ENCODE results near the gene TM4SF18. TPM values are rescaled to one million over a fixed set of nuclear protein-coding genes. Genes with fewer than 3 reads are reported as not detected.

The TM4SF18 gene
- total RNA-seq, 2 donors from 2014 or later = not detected

- H3K27ac Mint-ChIP-seq = no peak overlapping the region
- H3K36me3 Mint-ChIP-seq (ENCODE audit: insufficient read depth in 2 of 2) = no peaks in the 10 kb centered on the region
- no peaks in the 10 kb centered on the region for H3K4me1 Mint-ChIP-seq (ENCODE audit: low read depth)
- DNase-seq (no peak), ATAC-seq (replicated peaks in 1 of 2) (no peak)
- H3K9me3 Mint-ChIP-seq = no peaks in the 10 kb centered on the region
- H3K27me3 Mint-ChIP-seq (ENCODE audit: low read depth) = peaks cover 7% of the 10 kb centered on the region
- H3K4me3 Mint-ChIP-seq = no peak overlapping the region
These were observed 2.0 kb downstream of the TM4SF18 start for GRCh38 chr3:149331396-149331795.

GRCh38 chr3:149330609-149331331 lies 2.7 kb downstream of the TM4SF18 start:
- Mint-ChIP-seq H3K4me1 (ENCODE audit: low read depth) (no peaks in the 10 kb centered on the region), H3K4me3 (no peak overlapping the region), H3K27me3 (ENCODE audit: low read depth) (peaks cover 7% of the 10 kb centered on the region), H3K36me3 (ENCODE audit: insufficient read depth in 2 of 2) (no peaks in the 10 kb centered on the region), H3K27ac (no peak overlapping the region), H3K9me3 (no peaks in the 10 kb centered on the region)
- DNase-seq (no peak), ATAC-seq (replicated peaks in 1 of 2) (no peak)

- DNase-seq (no peak), ATAC-seq (replicated peaks in 1 of 2) (no peak)
- Mint-ChIP-seq H3K4me1 (ENCODE audit: low read depth) (no peaks in the 10 kb centered on the region), H3K4me3 (no peak overlapping the region), H3K27me3 (ENCODE audit: low read depth) (peaks cover 7% of the 10 kb centered on the region), H3K9me3 (no peaks in the 10 kb centered on the region), H3K27ac (no peak overlapping the region), H3K36me3 (ENCODE audit: insufficient read depth in 2 of 2) (no peaks in the 10 kb centered on the region)
These were observed 6.3 kb downstream of the TM4SF18 start for GRCh38 chr3:149327156-149327555.

- H3K27ac Mint-ChIP-seq = no peak overlapping the region
- H3K9me3 Mint-ChIP-seq = no peaks in the 10 kb centered on the region
- no peak overlapping the region for H3K4me3 Mint-ChIP-seq
These were observed 7.9 kb downstream of the TM4SF18 start for GRCh38 chr3:149325581-149325980.

GRCh38 chr3:149324332-149324731 lies 9.1 kb downstream of the TM4SF18 start:
- Mint-ChIP-seq H3K36me3 (ENCODE audit: insufficient read depth in 2 of 2) (no peaks in the 10 kb centered on the region), H3K4me1 (ENCODE audit: low read depth) (no peaks in the 10 kb centered on the region), H3K4me3 (no peak overlapping the region), H3K9me3 (no peaks in the 10 kb centered on the region), H3K27ac (no peak overlapping the region), H3K27me3 (ENCODE audit: low read depth) (no peaks in the 10 kb centered on the region)
- no peak for DNase-seq
- ATAC-seq (replicated peaks in 1 of 2) = no peak

More at GRCh38 chr3:149325581-149325980, 7.9 kb downstream of the TM4SF18 start:
- Mint-ChIP-seq H3K27me3 (ENCODE audit: low read depth) (peaks cover 6% of the 10 kb centered on the region), H3K4me1 (ENCODE audit: low read depth) (no peaks in the 10 kb centered on the region), H3K36me3 (ENCODE audit: insufficient read depth in 2 of 2) (no peaks in the 10 kb centered on the region)
- no peak for DNase-seq
- ATAC-seq (replicated peaks in 1 of 2) = no peak

- Mint-ChIP-seq H3K27ac (no peak overlapping the region), H3K4me3 (no peak overlapping the region), H3K36me3 (ENCODE audit: insufficient read depth in 2 of 2) (no peaks in the 10 kb centered on the region), H3K27me3 (ENCODE audit: low read depth) (no peaks in the 10 kb centered on the region), H3K4me1 (ENCODE audit: low read depth) (no peaks in the 10 kb centered on the region), H3K9me3 (no peaks in the 10 kb centered on the region)
- ATAC-seq (replicated peaks in 1 of 2) (no peak), DNase-seq (no peak)
These were observed 11.8 kb downstream of the TM4SF18 start for GRCh38 chr3:149321640-149322039.

GRCh38 chr3:149321136-149321535 lies 12.3 kb downstream of the TM4SF18 start:
- Mint-ChIP-seq H3K27ac (no peak overlapping the region), H3K4me1 (ENCODE audit: low read depth) (no peaks in the 10 kb centered on the region), H3K36me3 (ENCODE audit: insufficient read depth in 2 of 2) (no peaks in the 10 kb centered on the region), H3K4me3 (no peak overlapping the region), H3K27me3 (ENCODE audit: low read depth) (no peaks in the 10 kb centered on the region), H3K9me3 (no peaks in the 10 kb centered on the region)
- ATAC-seq (replicated peaks in 1 of 2) (no peak), DNase-seq (no peak)

GRCh38 chr3:149319750-149320149 lies 13.7 kb downstream of the TM4SF18 start:
- Mint-ChIP-seq H3K36me3 (ENCODE audit: insufficient read depth in 2 of 2) (no peaks in the 10 kb centered on the region), H3K4me3 (no peak overlapping the region), H3K4me1 (ENCODE audit: low read depth) (no peaks in the 10 kb centered on the region), H3K27ac (no peak overlapping the region), H3K9me3 (no peaks in the 10 kb centered on the region), H3K27me3 (ENCODE audit: low read depth) (no peaks in the 10 kb centered on the region)
- ATAC-seq (replicated peaks in 1 of 2) = no peak
- no peak for DNase-seq

- no peak overlapping the region for H3K27ac Mint-ChIP-seq
- H3K4me3 Mint-ChIP-seq = no peak overlapping the region
- peaks cover 22% of the 10 kb centered on the region for H3K27me3 Mint-ChIP-seq (ENCODE audit: low read depth)
- no peaks in the 10 kb centered on the region for H3K36me3 Mint-ChIP-seq (ENCODE audit: insufficient read depth in 2 of 2)
- ATAC-seq (replicated peaks in 1 of 2) = no peak
- no peaks in the 10 kb centered on the region for H3K4me1 Mint-ChIP-seq (ENCODE audit: low read depth)
- no peak for DNase-seq
- no peaks in the 10 kb centered on the region for H3K9me3 Mint-ChIP-seq
These were observed 16.4 kb downstream of the TM4SF18 start for GRCh38 chr3:149317072-149317471.

- ATAC-seq (replicated peaks in 1 of 2) (no peak), DNase-seq (no peak)
- Mint-ChIP-seq H3K27me3 (ENCODE audit: low read depth) (peaks cover 26% of the 10 kb centered on the region), H3K27ac (no peak overlapping the region), H3K36me3 (ENCODE audit: insufficient read depth in 2 of 2) (no peaks in the 10 kb centered on the region), H3K4me1 (ENCODE audit: low read depth) (no peaks in the 10 kb centered on the region), H3K4me3 (no peak overlapping the region), H3K9me3 (no peaks in the 10 kb centered on the region)
These were observed 17.0 kb downstream of the TM4SF18 start for GRCh38 chr3:149316437-149316836.

GRCh38 chr3:149315694-149316093 lies 17.7 kb downstream of the TM4SF18 start:
- Mint-ChIP-seq H3K36me3 (ENCODE audit: insufficient read depth in 2 of 2) (no peaks in the 10 kb centered on the region), H3K4me1 (ENCODE audit: low read depth) (no peaks in the 10 kb centered on the region)

GRCh38 chr3:149314807-149315578 lies 18.4 kb downstream of the TM4SF18 start:
- Mint-ChIP-seq H3K36me3 (ENCODE audit: insufficient read depth in 2 of 2) (peaks cover 0 to 2% of the 10 kb centered on the region in 2 donors), H3K9me3 (no peaks in the 10 kb centered on the region), H3K4me3 (no peak overlapping the region), H3K27me3 (ENCODE audit: low read depth) (peaks cover 30% of the 10 kb centered on the region), H3K27ac (no peak overlapping the region), H3K4me1 (ENCODE audit: low read depth) (no peaks in the 10 kb centered on the region)
- DNase-seq (no peak), ATAC-seq (replicated peaks in 1 of 2) (no peak)

More at GRCh38 chr3:149315694-149316093, 17.7 kb downstream of the TM4SF18 start:
- no peak for DNase-seq
- Mint-ChIP-seq H3K27me3 (ENCODE audit: low read depth) (peaks cover 30% of the 10 kb centered on the region), H3K4me3 (no peak overlapping the region), H3K27ac (no peak overlapping the region), H3K9me3 (no peaks in the 10 kb centered on the region)
- no peak for ATAC-seq (replicated peaks in 1 of 2)

- H3K27ac Mint-ChIP-seq = no peak overlapping the region
- H3K27me3 Mint-ChIP-seq (ENCODE audit: low read depth) = peaks cover 30% of the 10 kb centered on the region
- no peak for ATAC-seq (replicated peaks in 1 of 2)
- no peaks in the 10 kb centered on the region for H3K4me1 Mint-ChIP-seq (ENCODE audit: low read depth)
- no peak for DNase-seq
- no peak overlapping the region for H3K4me3 Mint-ChIP-seq
- H3K9me3 Mint-ChIP-seq = no peaks in the 10 kb centered on the region
- H3K36me3 Mint-ChIP-seq (ENCODE audit: insufficient read depth in 2 of 2) = peaks cover 0 to 2% of the 10 kb centered on the region in 2 donors
These were observed 19.9 kb downstream of the TM4SF18 start for GRCh38 chr3:149313542-149313941.

All from activated T-cell treated with anti-CD3 and anti-CD28 coated beads, Interleukin-2, amount 50 U/mL, for 72 hours (primary cell).